ENCODE measurements around the gene IFFO2.

Gene IFFO2

GRCh38 chr1:18890706-18891425, 65.6 kb downstream of the IFFO2 start:
- no peak for DNase-seq

- DNase-seq, result no peak
Measured at GRCh38 chr1:18886003-18886335, 70.5 kb downstream of the IFFO2 start.

GRCh38 chr1:18885311-18886002, 71.0 kb downstream of the IFFO2 start:
- DNase-seq, result no peak

GRCh38 chr1:18884727-18885126, 71.7 kb downstream of the IFFO2 start:
- no peak for DNase-seq

GRCh38 chr1:18884419-18884717, 72.1 kb downstream of the IFFO2 start:
- no peak for DNase-seq

- peak; percentile 31 to 42 for DNase-seq
Measured at GRCh38 chr1:18883636-18884418, 72.6 kb downstream of the IFFO2 start.

- no peak for DNase-seq
Measured at GRCh38 chr1:18883079-18883478, 73.4 kb downstream of the IFFO2 start.

- no peak for DNase-seq
Measured at GRCh38 chr1:18882486-18882885, 74.0 kb downstream of the IFFO2 start.

- DNase-seq, result no peak
Measured at GRCh38 chr1:18881642-18882431, 74.6 kb downstream of the IFFO2 start.

GRCh38 chr1:18881164-18881563, 75.3 kb downstream of the IFFO2 start:
- no peak for DNase-seq

- no peak for DNase-seq
Measured at GRCh38 chr1:18880585-18880984, 75.9 kb downstream of the IFFO2 start.

- DNase-seq, result no peak
Measured at GRCh38 chr1:18879791-18880309, 76.6 kb downstream of the IFFO2 start.

- DNase-seq, result no peak
Measured at GRCh38 chr1:18879215-18879790, 77.2 kb downstream of the IFFO2 start.

GRCh38 chr1:18878538-18879214, 77.8 kb downstream of the IFFO2 start:
- no peak for DNase-seq

GRCh38 chr1:18877282-18877681, 79.2 kb downstream of the IFFO2 start:
- no peak for DNase-seq

GRCh38 chr1:18876210-18876609, 80.3 kb downstream of the IFFO2 start:
- no peak for DNase-seq

GRCh38 chr1:18875796-18876128, 80.7 kb downstream of the IFFO2 start:
- DNase-seq, result no peak

- DNase-seq, result peak; percentile 61 to 77
Measured at GRCh38 chr1:18875107-18875795, 81.2 kb downstream of the IFFO2 start.

- DNase-seq, result no peak
Measured at GRCh38 chr1:18874600-18874999, 81.9 kb downstream of the IFFO2 start.

- DNase-seq, result no peak
Measured at GRCh38 chr1:18874036-18874435, 82.4 kb downstream of the IFFO2 start.

GRCh38 chr1:18872071-18872611, 84.3 kb downstream of the IFFO2 start:
- DNase-seq, result no peak
